Lower leg skin (tissue), 4 donors: ENCODE results near the gene RCAN3. TPM values are rescaled to one million over a fixed set of nuclear protein-coding genes. Genes with fewer than 3 reads are reported as not detected.
"Not testable (repeated sequence)": the region's sequence is repeated elsewhere in the genome, so short reads cannot be mapped to it uniquely, and the experiment has no call there.

Experiments used
- DNase-seq, 2 donors: peaks; one replicate each; pipeline ENCODE4 v3.0.0-alpha.2; 2019; ENCODE audit warnings: low spot score in 2 of 2
- H3K4me3 ChIP-seq: fragments of 200-600 bp; sonication (generic); 2 replicates; pipeline ENCODE4 v1.5.1; 2017; ENCODE audit warnings: mild to moderate bottlenecking, low read depth; ENCODE audit not compliant: poor library complexity, severe bottlenecking
- POLR2A ChIP-seq, 2 donors: fragments of 450-650 bp; IDR thresholded peaks; one replicate each; pipeline ENCODE4 v1.6.1; 2016 to 2017; ENCODE audit warnings: antibody characterized with exemption in 2 of 2, mild to moderate bottlenecking in 1 of 2, moderate library complexity in 1 of 2
- WGBS, 2 donors: methylation state at CpG; one replicate each; pipeline ENCODE4 v1.1.5; 2018; 5-methylcytosine and 5-hydroxymethylcytosine counted together
- intact Hi-C: fragments of 100-400 bp; cut with DNase I; formaldehyde crosslinking; loops from one replicate; pipeline ENCODE4 v1.15.0; 2023; ENCODE audit warnings: low total_unique reads
- total RNA-seq, 4 donors: library from RNA; depleted of rRNA; stranded (reverse); fragments of >200 nt; gene quantifications; one replicate each; pipeline ENCODE4 v1.1.0, GENCODE V29; 2016
- TF ChIP-seq, protein P1 (sequence below), 3 donors: fragments of 450-650 bp; IDR thresholded peaks; one replicate each; pipeline ENCODE4 v1.5.1; 2016; ENCODE audit warnings: antibody characterized with exemption in 3 of 3, mild to moderate bottlenecking in 3 of 3, moderate library complexity in 2 of 3

Gene RCAN3
- total RNA-seq, 4 donors from 2014 or later: 24.0 to 38.0 (median 29.4) TPM

DNA sequence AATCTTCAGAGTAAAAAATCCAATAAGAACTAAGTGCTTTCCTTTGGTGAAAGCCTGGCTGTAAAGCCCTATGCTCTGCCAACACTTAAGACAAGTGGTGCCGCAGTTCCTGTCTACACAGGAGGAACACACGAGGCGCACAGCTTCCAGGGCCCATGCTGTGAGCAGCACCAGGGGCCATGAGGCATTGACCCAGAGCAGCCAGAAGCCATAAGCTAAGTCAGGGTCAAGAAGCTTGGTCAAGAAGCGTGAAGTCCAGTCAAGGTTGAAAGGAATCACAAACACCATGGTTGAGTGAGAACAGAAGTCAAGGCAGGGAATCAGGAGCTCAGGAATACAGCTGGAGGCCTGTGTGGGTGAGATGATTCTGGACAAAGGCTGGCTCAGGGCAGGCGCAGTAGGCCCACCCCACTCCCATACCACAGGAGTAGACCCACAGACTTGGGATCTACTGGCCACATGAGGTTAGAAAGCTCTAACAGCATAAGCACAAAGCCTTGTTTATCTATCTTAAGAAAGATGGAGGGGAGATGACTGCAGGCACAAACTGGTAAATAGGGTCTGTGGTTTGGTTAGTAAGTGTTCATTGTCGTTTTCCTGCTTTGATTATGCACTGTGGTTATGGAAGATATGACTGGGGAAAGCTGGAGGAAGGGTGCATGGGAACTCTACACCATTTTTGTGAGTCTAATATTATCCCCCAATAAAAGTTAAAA lies 42.9 kb upstream of the RCAN3 start:
- intact Hi-C loops: no loop called here
- DNase-seq: no peak
- no peak overlapping the region for H3K4me3 ChIP-seq
- 96 to 97% methylated on average over 6 of the region's 6 CpGs for WGBS, 2 donors
- no peak for TF ChIP-seq POLR2A (IDR thresholded peaks at IDR 0.05)
- TF ChIP-seq, protein P1, sequence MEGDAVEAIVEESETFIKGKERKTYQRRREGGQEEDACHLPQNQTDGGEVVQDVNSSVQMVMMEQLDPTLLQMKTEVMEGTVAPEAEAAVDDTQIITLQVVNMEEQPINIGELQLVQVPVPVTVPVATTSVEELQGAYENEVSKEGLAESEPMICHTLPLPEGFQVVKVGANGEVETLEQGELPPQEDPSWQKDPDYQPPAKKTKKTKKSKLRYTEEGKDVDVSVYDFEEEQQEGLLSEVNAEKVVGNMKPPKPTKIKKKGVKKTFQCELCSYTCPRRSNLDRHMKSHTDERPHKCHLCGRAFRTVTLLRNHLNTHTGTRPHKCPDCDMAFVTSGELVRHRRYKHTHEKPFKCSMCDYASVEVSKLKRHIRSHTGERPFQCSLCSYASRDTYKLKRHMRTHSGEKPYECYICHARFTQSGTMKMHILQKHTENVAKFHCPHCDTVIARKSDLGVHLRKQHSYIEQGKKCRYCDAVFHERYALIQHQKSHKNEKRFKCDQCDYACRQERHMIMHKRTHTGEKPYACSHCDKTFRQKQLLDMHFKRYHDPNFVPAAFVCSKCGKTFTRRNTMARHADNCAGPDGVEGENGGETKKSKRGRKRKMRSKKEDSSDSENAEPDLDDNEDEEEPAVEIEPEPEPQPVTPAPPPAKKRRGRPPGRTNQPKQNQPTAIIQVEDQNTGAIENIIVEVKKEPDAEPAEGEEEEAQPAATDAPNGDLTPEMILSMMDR (IDR thresholded peaks at IDR 0.05): no peak

DNA sequence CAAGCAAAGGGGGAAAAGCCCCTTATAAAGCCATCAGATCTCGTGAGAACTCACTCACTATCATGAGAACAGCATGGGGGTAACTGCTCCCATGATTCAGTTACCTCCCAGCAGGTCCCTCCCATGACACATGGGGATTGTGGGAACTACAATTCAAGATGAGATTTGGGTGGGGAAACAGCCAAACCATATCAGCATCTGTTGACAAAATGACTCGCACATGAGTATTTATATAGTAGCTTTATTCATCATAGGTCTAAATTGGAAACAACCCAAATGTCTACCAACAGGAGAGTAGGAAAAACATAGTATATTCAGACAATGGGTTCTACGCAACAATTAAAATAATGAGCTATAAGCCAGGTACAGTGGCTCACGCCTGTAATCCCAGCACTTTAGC lies 40.5 kb upstream of the RCAN3 start:
- DNase-seq, H3K4me3 ChIP-seq, intact Hi-C loops: not testable (repeated sequence)
- WGBS, 2 donors: 80 to 87% methylated on average over 4 of the region's 4 CpGs

DNA sequence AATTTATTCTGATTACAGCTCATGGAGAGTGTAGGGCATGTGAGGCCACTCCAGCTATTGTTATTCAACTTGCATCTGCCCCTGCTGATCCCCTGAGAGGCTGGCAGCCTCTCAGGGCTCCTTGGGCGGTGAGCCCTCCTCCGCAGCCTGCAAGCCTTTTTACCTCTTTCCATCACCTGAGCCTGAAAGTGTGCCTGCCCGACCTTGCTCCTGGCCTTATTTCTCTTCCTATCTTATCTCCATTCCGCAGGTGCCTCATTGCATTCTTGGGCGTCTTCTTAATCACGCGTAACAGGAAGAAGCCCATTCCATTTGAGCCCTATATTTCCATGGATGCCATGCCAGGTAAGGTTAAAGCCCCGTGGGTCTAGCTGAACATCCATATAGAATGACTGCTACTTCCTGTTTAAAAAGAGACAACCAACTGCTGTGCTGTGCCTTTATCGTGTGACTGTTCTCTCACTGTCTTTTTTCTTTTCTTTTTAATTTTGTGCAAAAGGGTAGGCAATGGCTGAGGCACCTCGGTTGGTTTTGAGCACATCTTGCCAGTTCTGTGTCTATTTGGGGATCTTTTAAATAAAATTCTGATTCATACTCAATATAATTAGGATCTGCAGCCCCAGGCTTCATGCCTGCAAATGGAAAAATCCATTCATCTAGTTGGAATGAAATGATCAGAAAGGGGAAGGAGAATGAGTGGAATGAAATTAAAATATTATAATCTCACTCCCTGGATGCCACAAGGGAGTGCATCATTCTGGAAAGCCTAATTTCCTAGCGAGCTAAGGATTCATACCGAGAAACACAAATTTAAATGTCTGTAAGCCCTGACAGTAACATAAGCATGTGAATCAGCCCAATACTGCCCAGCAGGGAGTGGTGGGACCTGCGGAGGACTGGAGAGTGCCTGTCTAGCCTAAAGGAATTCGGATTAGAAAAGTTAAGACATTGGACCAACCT lies 38.6 kb upstream of the RCAN3 start:
- WGBS, 2 donors: 54 to 64% methylated on average over 14 of the region's 14 CpGs

DNA sequence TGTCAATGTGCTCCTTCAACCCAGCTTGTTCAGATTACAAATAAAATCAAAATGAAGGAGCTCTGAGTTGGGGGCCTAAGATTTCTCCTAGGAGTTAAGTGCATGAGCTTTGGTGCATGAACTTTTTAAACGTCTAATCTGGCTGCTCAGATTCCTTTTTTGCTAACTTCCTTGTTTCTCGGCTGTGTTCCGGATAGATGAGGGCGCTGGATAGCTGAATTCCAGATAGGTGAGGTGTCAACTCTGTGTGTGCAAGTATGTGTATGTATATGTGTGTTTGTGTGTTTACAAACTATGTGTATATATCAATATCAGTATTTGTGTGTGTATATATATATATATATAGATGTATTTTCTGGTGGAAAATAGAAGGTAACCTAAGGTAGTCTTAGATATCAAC lies 37.5 kb upstream of the RCAN3 start:
- TF ChIP-seq POLR2A (IDR thresholded peaks at IDR 0.05): no peak
- TF ChIP-seq, protein P1 (IDR thresholded peaks at IDR 0.05): no peak
- H3K4me3 ChIP-seq: no peak overlapping the region
- no peak for DNase-seq
- intact Hi-C loops: no loop called here
- 77 to 78% methylated on average over 4 of the region's 4 CpGs for WGBS, 2 donors

More for the DNA sequence above, 38.6 kb upstream of the RCAN3 start:
- no peak for TF ChIP-seq POLR2A (IDR thresholded peaks at IDR 0.05)
- TF ChIP-seq, protein P1 (IDR thresholded peaks at IDR 0.05): no peak
- no peak for DNase-seq
- intact Hi-C loops: no loop called here
- H3K4me3 ChIP-seq: no peak overlapping the region

DNA sequence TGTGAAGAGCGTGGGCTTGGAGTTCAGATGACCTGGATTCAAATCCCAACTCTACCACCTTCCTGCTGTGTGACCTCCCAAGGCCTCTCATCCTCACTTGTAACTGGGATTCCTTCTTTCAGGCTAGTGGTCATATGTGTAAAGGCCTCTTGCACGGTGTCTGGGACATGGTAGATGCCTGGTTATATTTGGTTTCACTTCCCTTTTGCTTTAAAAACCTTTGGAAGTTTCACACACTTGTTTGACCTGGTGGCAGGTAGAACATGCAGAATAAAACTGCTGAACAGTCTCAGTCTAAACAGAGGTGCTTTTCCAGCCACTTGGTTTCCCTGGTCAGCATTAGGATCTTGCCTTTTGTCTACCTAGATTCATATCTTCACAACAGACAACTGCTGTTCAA lies 37.0 kb upstream of the RCAN3 start:
- intact Hi-C loops: no loop called here
- no peak for DNase-seq

More for the DNA sequence above, 37.0 kb upstream of the RCAN3 start:
- H3K4me3 ChIP-seq: no peak overlapping the region
- 91 to 93% methylated on average over 2 of the region's 2 CpGs for WGBS, 2 donors
- TF ChIP-seq, protein P1 (IDR thresholded peaks at IDR 0.05): no peak
- no peak for TF ChIP-seq POLR2A (IDR thresholded peaks at IDR 0.05)
